Panc1 (cell line): Measurements from ENCODE around the gene EDN2. TPM values are rescaled to one million over a fixed set of nuclear protein-coding genes. Genes with fewer than 3 reads are reported as not detected.

ENCODE experiments used
- ATAC-seq: fragments of 200-7000 bp; cut with Tn5 transposase; 2 replicates; pipeline ENCODE4 v1.9.1; 2020; ENCODE audit warnings: mild to moderate bottlenecking, moderate library complexity
- BruUV-seq: library from RNA; stranded (reverse); fragments of 400-500 nt; replicated peaks from 2 replicates; lab custom pipeline; 2021; lab: Mats Ljungman, UMichigan
- CTCF ChIA-PET: fragments of 300-600 bp; sonication (Branson Sonifier 250); formaldehyde crosslinking; loops from one replicate; lab custom pipeline; 2022; ENCODE audit warnings: antibody characterized with exemption; lab: Charles Lee
- POLR2A ChIA-PET: fragments of 300-600 bp; sonication (Branson Sonifier 250); formaldehyde crosslinking; loops from one replicate; lab custom pipeline; 2022; ENCODE audit warnings: antibody characterized with exemption; lab: Charles Lee
- DNase-seq: peaks from one replicate; pipeline ENCODE4 v3.0.0-alpha.2; 2010; ENCODE audit warnings: low read depth, low spot score
- H3K27ac ChIP-seq: 2 replicates; pipeline ENCODE4 v1.5.1; 2011; ENCODE audit warnings: mild to moderate bottlenecking, low read length, inconsistent platforms
- H3K27me3 ChIP-seq: fragments of 200-500 bp; sonication (Bioruptor generic); 2 replicates; pipeline ENCODE4 v1.6.0; 2014; ENCODE audit warnings: low read length, inconsistent platforms; ENCODE audit not compliant: control insufficient read depth, insufficient read depth
- H3K36me3 ChIP-seq: fragments of 200-500 bp; sonication (Bioruptor generic); 2 replicates; pipeline ENCODE4 v1.5.1; 2014; ENCODE audit warnings: inconsistent platforms, mild to moderate bottlenecking, low read length, moderate library complexity; ENCODE audit not compliant: control insufficient read depth, insufficient read depth
- H3K4me1 ChIP-seq: 2 replicates; pipeline ENCODE4 v1.5.1; 2011; ENCODE audit warnings: inconsistent platforms, mild to moderate bottlenecking, low read length, moderate library complexity; ENCODE audit not compliant: control insufficient read depth, insufficient read depth
- H3K4me3 ChIP-seq, 2 experiments: 2 replicates each; pipeline ENCODE4 v1.5.1; 2011 to 2012; ENCODE audit warnings: low read depth in 2 of 2, low read length in 2 of 2, mild to moderate bottlenecking in 2 of 2, inconsistent platforms in 1 of 2, moderate library complexity in 1 of 2
- H3K9me3 ChIP-seq: fragments of 200-500 bp; sonication (Bioruptor generic); 2 replicates; pipeline ENCODE4 v1.5.1; 2014; ENCODE audit warnings: low read depth, mild to moderate bottlenecking, inconsistent platforms, low read length, moderate library complexity; ENCODE audit not compliant: control insufficient read depth, insufficient read depth
- CTCF ChIP-seq: fragments of 450-650 bp; IDR thresholded peaks from 2 replicates; pipeline ENCODE4 v1.5.1; 2017; ENCODE audit warnings: mild to moderate bottlenecking
- POLR2AphosphoS5 ChIP-seq: IDR thresholded peaks from 2 replicates; pipeline ENCODE4 v1.6.1; 2012; ENCODE audit warnings: mild to moderate bottlenecking, low read depth, low read length, moderate library complexity
- REST ChIP-seq, 2 experiments: IDR thresholded peaks; 2 replicates each; pipeline ENCODE4 v1.6.1; 2011 to 2012; ENCODE audit warnings: low read depth in 2 of 2, control low read depth in 1 of 2, low read length in 1 of 2, mild to moderate bottlenecking in 1 of 2, moderate library complexity in 1 of 2; ENCODE audit not compliant: insufficient read depth in 1 of 2
- SIN3A ChIP-seq: IDR thresholded peaks from 2 replicates; pipeline ENCODE4 v1.6.1; 2012; ENCODE audit warnings: low read depth, mild to moderate bottlenecking, low read length, moderate library complexity, borderline replicate concordance; ENCODE audit not compliant: insufficient read depth
- TCF7L2 ChIP-seq: IDR thresholded peaks from 2 replicates; pipeline ENCODE4 v1.6.1; 2011; ENCODE audit warnings: mild to moderate bottlenecking, low read depth, low read length, inconsistent platforms
- in situ Hi-C: cut with HindIII; loops from 2 replicates; pipeline ENCODE4 v1.10.0; 2016; ENCODE audit warnings: low sequenced_read_pairs, low pct_unique_long_range_greater_than_20kb
- intact Hi-C: fragments of 100-400 bp; cut with micrococcal nuclease; formaldehyde crosslinking; loops from one replicate; pipeline ENCODE4 v1.10.0; 2022; ENCODE audit not compliant: unreplicated experiment
- total RNA-seq: library from RNA; stranded (reverse); gene quantifications from one replicate; pipeline ENCODE4 v1.2.1, GENCODE V29; 2021; ENCODE audit not compliant: unreplicated experiment

Gene EDN2
- total RNA-seq, 1 experiment from 2014 or later, result not detected

GRCh38 chr1:41481109-41481775 is 3.2 kb downstream of the EDN2 start:
- TF ChIP-seq CTCF, result no peak
- TF ChIP-seq POLR2AphosphoS5, result no peak
- TF ChIP-seq SIN3A, result no peak
- no peak for TF ChIP-seq TCF7L2
- no peak for TF ChIP-seq REST (IDR thresholded peaks at IDR 0.05; ENCODE audit: insufficient read depth in 1 of 2, low read depth in 2 of 2, low read length in 1 of 2)
- in situ Hi-C loops (no loop called here), intact Hi-C loops (no loop called here)
- no peak for ATAC-seq
- ChIA-PET POLR2A (no interaction called here), CTCF (no interaction called here)
- Histone ChIP-seq H3K9me3 (no peaks in the 10 kb centered on the region), H3K4me3 (no peak overlapping the region), H3K27ac (no peak overlapping the region), H3K4me1 (peaks cover 13% of the 10 kb centered on the region), H3K36me3 (no peaks in the 10 kb centered on the region), H3K27me3 (no peaks in the 10 kb centered on the region)
- BruUV-seq, result no TSS peak
- DNase-seq, result no peak

- POLR2A ChIA-PET, result no interaction called here
- no TSS peak for BruUV-seq
- ATAC-seq, result no peak
- no peak for DNase-seq
- Histone ChIP-seq H3K36me3 (no peaks in the 10 kb centered on the region), H3K4me3 (no peak overlapping the region), H3K9me3 (no peaks in the 10 kb centered on the region), H3K27me3 (no peaks in the 10 kb centered on the region), H3K4me1 (peaks cover 9% of the 10 kb centered on the region), H3K27ac (no peak overlapping the region)
- TF ChIP-seq SIN3A, result no peak
- TF ChIP-seq REST (IDR thresholded peaks at IDR 0.05; ENCODE audit: insufficient read depth in 1 of 2, low read depth in 2 of 2, low read length in 1 of 2), result no peak
- TF ChIP-seq POLR2AphosphoS5, result no peak
- TF ChIP-seq CTCF, result no peak
- TF ChIP-seq TCF7L2, result no peak
- CTCF ChIA-PET, result no interaction called here
- intact Hi-C loops (no loop called here), in situ Hi-C loops (no loop called here)
Measured at GRCh38 chr1:41480204-41481108, 4.0 kb downstream of the EDN2 start.
